Smooth muscle cell (in vitro differentiated cells): ENCODE results near the gene ZC3H12A. TPM values are rescaled to one million over a fixed set of nuclear protein-coding genes. Genes with fewer than 3 reads are reported as not detected.

Source experiments
- DNase-seq: peaks from one replicate; lab custom pipeline; 2025; ENCODE audit not compliant: unreplicated experiment; lab: John Stamatoyannopoulos, UW
- H2AFZ ChIP-seq: fragments of 200-600 bp; sonication (generic); 2 replicates; pipeline ENCODE4 v1.6.0; 2016; ENCODE audit warnings: antibody characterized with exemption, low read depth, mild to moderate bottlenecking
- H3F3A ChIP-seq: fragments of 200-600 bp; sonication (generic); 2 replicates; pipeline ENCODE4 v1.6.0; 2017; ENCODE audit warnings: antibody characterized with exemption, low read depth
- H3K27ac ChIP-seq: fragments of 200-600 bp; sonication (generic); 2 replicates; pipeline ENCODE4 v1.5.1; 2016; ENCODE audit warnings: low read depth, mild to moderate bottlenecking
- H3K27me3 ChIP-seq: fragments of 200-600 bp; sonication (generic); 2 replicates; pipeline ENCODE4 v1.6.1; 2016; ENCODE audit warnings: low read depth, mild to moderate bottlenecking
- H3K36me3 ChIP-seq: fragments of 200-600 bp; sonication (generic); 2 replicates; pipeline ENCODE4 v1.5.1; 2016; ENCODE audit warnings: low read depth
- H3K4me1 ChIP-seq: fragments of 200-600 bp; sonication (generic); 2 replicates; pipeline ENCODE4 v1.5.1; 2016; ENCODE audit warnings: low read depth
- H3K4me2 ChIP-seq: fragments of 200-600 bp; sonication (generic); 2 replicates; pipeline ENCODE4 v1.6.0; 2016; ENCODE audit warnings: mild to moderate bottlenecking
- H3K4me3 ChIP-seq: fragments of 200-600 bp; sonication (generic); 2 replicates; pipeline ENCODE4 v1.5.1; 2016; ENCODE audit warnings: mild to moderate bottlenecking
- H3K79me2 ChIP-seq: fragments of 200-600 bp; sonication (generic); 2 replicates; pipeline ENCODE4 v1.6.0; 2016; ENCODE audit warnings: low read depth, mild to moderate bottlenecking
- H3K9ac ChIP-seq: fragments of 200-600 bp; sonication (generic); 2 replicates; pipeline ENCODE4 v1.6.0; 2016; ENCODE audit warnings: low read depth
- H3K9me3 ChIP-seq: fragments of 200-600 bp; sonication (generic); replicated peaks from 2 replicates; pipeline ENCODE4 v1.5.1; 2016; ENCODE audit warnings: low read depth
- H4K20me1 ChIP-seq: fragments of 200-600 bp; sonication (generic); 2 replicates; pipeline ENCODE4 v1.6.0; 2016; ENCODE audit warnings: low read depth
- WGBS: methylation state at CpG from one replicate; pipeline ENCODE4 v1.1.7; 2016; ENCODE audit warnings: low lambda C conversion rate; 5-methylcytosine and 5-hydroxymethylcytosine counted together
- polyA plus RNA-seq: library from polyadenylated mRNA; unstranded; fragments of >200 nt; fragmentation: Nextera tagmentation; extraction: Ambion mirVana; gene quantifications from 2 replicates; pipeline ENCODE4 v1.2.1, GENCODE V29; 2016
- total RNA-seq: library from RNA; depleted of rRNA; stranded (reverse); fragments of >200 nt; gene quantifications from 2 replicates; pipeline ENCODE4 v1.2.3, GENCODE V29; 2014
- TF ChIP-seq, protein P1 (sequence below): fragments of 200-600 bp; sonication (generic); IDR thresholded peaks from 2 replicates; pipeline ENCODE4 v1.5.1; 2017; ENCODE audit warnings: borderline replicate concordance, mild to moderate bottlenecking, antibody characterized with exemption; ENCODE audit not compliant: insufficient read depth, poor library complexity, severe bottlenecking

ZC3H12A gene
- total and polyA plus RNA-seq, 2 experiments from 2014 or later = 13.2 to 29.6 TPM

DNA sequence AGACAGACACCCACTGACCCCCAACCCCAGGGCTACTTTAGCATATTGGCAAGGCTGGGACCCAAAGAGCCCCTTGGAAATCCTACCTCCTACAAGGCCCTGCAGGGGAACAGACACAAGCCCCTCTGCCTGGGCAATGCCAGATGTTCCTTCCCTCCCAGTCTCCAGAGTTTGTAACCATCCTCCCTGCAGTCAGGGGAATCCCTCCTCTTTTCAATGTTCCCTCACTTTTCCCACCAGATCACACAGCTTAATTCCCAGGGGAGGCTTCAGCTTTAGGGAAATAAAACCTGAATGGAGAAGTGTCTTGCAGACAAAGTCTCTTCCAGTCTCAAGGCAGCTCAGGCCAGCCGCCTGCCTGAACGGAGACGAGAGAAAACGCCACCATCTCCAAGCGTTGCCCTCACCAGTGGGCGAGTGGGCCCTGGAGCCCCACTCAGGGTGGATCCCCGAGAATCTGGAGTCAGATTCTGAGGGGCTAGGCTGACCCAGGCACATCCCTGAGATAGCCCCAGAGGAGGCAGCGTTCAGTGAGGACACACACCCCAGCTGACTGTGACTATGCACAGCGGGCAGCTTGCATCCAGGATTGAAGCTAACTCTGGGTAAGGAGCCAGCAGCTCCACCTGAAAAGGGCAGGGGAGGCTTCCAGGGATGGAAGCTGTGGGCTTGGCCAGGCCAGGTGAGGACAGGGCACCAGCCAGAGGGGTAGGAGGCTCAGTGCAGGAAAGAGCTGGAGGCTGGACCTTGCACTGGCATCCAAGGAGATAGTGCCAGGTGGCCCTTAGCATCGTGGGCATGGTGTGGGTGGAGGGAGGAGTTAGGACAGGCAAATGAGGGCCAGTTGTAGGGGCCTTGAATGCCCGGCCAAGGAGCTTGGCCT is 44.0 kb upstream of the ZC3H12A start:
- TF ChIP-seq, protein P1, sequence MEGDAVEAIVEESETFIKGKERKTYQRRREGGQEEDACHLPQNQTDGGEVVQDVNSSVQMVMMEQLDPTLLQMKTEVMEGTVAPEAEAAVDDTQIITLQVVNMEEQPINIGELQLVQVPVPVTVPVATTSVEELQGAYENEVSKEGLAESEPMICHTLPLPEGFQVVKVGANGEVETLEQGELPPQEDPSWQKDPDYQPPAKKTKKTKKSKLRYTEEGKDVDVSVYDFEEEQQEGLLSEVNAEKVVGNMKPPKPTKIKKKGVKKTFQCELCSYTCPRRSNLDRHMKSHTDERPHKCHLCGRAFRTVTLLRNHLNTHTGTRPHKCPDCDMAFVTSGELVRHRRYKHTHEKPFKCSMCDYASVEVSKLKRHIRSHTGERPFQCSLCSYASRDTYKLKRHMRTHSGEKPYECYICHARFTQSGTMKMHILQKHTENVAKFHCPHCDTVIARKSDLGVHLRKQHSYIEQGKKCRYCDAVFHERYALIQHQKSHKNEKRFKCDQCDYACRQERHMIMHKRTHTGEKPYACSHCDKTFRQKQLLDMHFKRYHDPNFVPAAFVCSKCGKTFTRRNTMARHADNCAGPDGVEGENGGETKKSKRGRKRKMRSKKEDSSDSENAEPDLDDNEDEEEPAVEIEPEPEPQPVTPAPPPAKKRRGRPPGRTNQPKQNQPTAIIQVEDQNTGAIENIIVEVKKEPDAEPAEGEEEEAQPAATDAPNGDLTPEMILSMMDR = no peak
- Histone ChIP-seq H3K27me3 (peaks cover 23% of the 10 kb centered on the region), H3K4me3 (no peak overlapping the region), H3K27ac (no peak overlapping the region), H3K36me3 (no peaks in the 10 kb centered on the region), H2AFZ (no peak overlapping the region), H3F3A (no peaks in the 10 kb centered on the region), H3K79me2 (no peaks in the 10 kb centered on the region), H3K4me1 (no peaks in the 10 kb centered on the region), H3K4me2 (no peak overlapping the region), H3K9me3 (no peaks in the 10 kb centered on the region), H3K9ac (no peak overlapping the region), H4K20me1 (no peaks in the 10 kb centered on the region)
- DNase-seq = no peak
- WGBS = 82% methylated on average over 11 of the region's 11 CpGs

DNA sequence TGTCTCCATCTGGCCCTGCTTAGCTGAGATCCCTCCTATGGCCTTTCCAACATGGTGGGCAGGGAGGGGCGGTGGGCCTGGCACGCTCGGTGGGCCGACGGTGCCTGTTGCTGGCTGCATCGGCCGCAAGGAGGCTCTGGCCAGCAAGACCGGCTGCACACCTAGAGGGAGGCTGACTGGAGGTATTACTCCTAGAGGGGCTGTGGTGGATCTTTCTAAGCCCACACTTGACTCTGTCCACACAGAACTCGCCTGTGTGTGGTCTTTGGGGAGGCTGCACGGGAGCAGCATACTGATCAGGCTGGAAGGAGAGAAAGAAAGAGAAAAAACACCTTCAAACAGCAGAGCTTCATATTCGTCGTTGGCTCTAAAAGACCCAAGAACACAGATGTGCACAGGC is 41.7 kb upstream of the ZC3H12A start:
- no peaks in the 10 kb centered on the region for H3K36me3 ChIP-seq
- TF ChIP-seq, protein P1 = no peak
- no peak overlapping the region for H3K27ac ChIP-seq
- H3K4me1 ChIP-seq = no peaks in the 10 kb centered on the region
- WGBS = 76% methylated on average over 12 of the region's 12 CpGs
- no peak for DNase-seq
- H3K9me3 ChIP-seq = no peaks in the 10 kb centered on the region
- H3K4me2 ChIP-seq = no peak overlapping the region
- H4K20me1 ChIP-seq = no peaks in the 10 kb centered on the region
- no peak overlapping the region for H3K4me3 ChIP-seq
- H3K9ac ChIP-seq = no peak overlapping the region
- H2AFZ ChIP-seq = no peak overlapping the region
- H3K79me2 ChIP-seq = no peaks in the 10 kb centered on the region
- H3F3A ChIP-seq = no peaks in the 10 kb centered on the region
- H3K27me3 ChIP-seq = peaks cover 29% of the 10 kb centered on the region

DNA sequence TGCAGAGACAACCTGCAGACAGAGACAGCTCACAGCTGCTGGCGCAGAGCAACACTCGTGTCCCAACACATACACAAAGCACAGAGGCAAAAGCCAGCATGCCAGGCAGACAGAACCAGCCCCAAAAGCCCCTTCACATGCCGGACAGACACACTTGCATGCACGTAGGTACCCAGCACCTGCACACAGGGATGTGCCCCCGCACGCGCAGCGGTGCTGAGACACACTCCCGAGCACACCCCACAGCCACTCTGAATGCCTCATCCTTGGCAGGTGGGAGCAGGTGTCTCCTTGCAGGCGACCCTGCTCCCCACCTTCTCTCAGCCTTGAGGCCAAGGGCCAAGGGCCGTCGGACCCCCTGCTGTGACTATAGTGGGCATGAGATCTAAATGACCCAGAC is 41.2 kb upstream of the ZC3H12A start:
- no peak overlapping the region for H2AFZ ChIP-seq
- no peaks in the 10 kb centered on the region for H4K20me1 ChIP-seq
- H3K4me3 ChIP-seq = no peak overlapping the region
- no peak overlapping the region for H3K9ac ChIP-seq
- no peaks in the 10 kb centered on the region for H3F3A ChIP-seq
- 92% methylated on average over 12 of the region's 12 CpGs for WGBS
- H3K27ac ChIP-seq = no peak overlapping the region
- DNase-seq = no peak
- peaks cover 33% of the 10 kb centered on the region for H3K27me3 ChIP-seq
- H3K4me2 ChIP-seq = no peak overlapping the region
- H3K79me2 ChIP-seq = no peaks in the 10 kb centered on the region
- no peaks in the 10 kb centered on the region for H3K36me3 ChIP-seq
- no peaks in the 10 kb centered on the region for H3K4me1 ChIP-seq
- TF ChIP-seq, protein P1 = no peak
- H3K9me3 ChIP-seq = no peaks in the 10 kb centered on the region
